ENCODE results near the gene EPS15. TPM values are rescaled to one million over a fixed set of nuclear protein-coding genes. Genes with fewer than 3 reads are reported as not detected.
"Not testable (repeated sequence)": the region's sequence is repeated elsewhere in the genome, so short reads cannot be mapped to it uniquely, and the experiment has no call there.

Gene EPS15
- total RNA-seq, 1 donor from 2014 or later = 120 TPM

DNA sequence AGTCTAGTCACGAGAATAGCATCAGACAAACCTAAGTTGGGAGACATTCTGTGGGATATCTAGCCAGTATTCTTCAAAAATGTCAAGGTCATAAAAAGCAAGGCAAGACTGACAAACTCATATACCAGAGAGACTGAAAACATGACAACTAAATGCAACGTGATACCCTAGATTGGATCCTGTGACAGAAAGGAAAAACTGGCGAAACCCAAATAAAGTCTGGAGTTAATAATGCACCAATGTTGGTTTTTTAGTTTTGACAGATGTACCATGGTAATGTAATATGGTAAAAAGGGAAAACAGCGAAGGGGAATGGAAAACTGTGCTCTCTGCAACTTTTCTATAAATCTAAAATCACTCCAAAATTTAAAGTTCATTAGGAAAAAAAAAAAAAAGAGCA is 64.5 kb downstream of the EPS15 start:
- no peaks in the 10 kb centered on the region for H3K9me3 Mint-ChIP-seq (ENCODE audit: unreplicated experiment)
- H3K4me3 Mint-ChIP-seq (ENCODE audit: unreplicated experiment) = no peak overlapping the region
- no peaks in the 10 kb centered on the region for H3K27me3 Mint-ChIP-seq (ENCODE audit: unreplicated experiment)
- H3K4me1 Mint-ChIP-seq (ENCODE audit: unreplicated experiment) = peaks cover 4% of the 10 kb centered on the region
- no peak for DNase-seq (ENCODE audit: low spot score)
- H3K27ac Mint-ChIP-seq (ENCODE audit: unreplicated experiment) = no peak overlapping the region
- TF ChIP-seq, protein P1, sequence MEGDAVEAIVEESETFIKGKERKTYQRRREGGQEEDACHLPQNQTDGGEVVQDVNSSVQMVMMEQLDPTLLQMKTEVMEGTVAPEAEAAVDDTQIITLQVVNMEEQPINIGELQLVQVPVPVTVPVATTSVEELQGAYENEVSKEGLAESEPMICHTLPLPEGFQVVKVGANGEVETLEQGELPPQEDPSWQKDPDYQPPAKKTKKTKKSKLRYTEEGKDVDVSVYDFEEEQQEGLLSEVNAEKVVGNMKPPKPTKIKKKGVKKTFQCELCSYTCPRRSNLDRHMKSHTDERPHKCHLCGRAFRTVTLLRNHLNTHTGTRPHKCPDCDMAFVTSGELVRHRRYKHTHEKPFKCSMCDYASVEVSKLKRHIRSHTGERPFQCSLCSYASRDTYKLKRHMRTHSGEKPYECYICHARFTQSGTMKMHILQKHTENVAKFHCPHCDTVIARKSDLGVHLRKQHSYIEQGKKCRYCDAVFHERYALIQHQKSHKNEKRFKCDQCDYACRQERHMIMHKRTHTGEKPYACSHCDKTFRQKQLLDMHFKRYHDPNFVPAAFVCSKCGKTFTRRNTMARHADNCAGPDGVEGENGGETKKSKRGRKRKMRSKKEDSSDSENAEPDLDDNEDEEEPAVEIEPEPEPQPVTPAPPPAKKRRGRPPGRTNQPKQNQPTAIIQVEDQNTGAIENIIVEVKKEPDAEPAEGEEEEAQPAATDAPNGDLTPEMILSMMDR (IDR thresholded peaks at IDR 0.05; ENCODE audit: unreplicated experiment) = no peak
- peaks cover 25% of the 10 kb centered on the region for H3K36me3 Mint-ChIP-seq (ENCODE audit: low read depth, unreplicated experiment)

DNA sequence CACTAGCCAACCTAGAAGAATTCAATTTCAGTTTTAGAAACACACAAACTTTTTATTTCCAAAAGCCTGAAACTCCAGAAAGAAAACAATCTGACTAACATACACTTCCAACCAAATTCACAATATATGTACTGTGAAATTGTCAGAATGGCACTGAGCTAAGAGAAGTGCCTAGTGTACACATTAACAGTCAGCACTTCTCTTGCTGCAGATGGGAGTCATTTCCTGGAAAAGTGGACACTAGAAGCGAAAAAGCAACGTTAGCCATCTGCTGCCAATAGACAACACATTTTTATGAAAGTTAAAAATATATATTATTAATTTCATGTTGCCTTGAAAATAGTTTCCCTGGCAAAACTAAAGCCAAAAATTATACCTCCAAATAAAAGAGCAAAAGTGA is 66.1 kb downstream of the EPS15 start:
- Mint-ChIP-seq H3K4me1 (ENCODE audit: unreplicated experiment) (peaks cover 18% of the 10 kb centered on the region), H3K4me3 (ENCODE audit: unreplicated experiment) (no peak overlapping the region), H3K27me3 (ENCODE audit: unreplicated experiment) (no peaks in the 10 kb centered on the region), H3K36me3 (ENCODE audit: low read depth, unreplicated experiment) (peaks cover 26% of the 10 kb centered on the region), H3K9me3 (ENCODE audit: unreplicated experiment) (no peaks in the 10 kb centered on the region), H3K27ac (ENCODE audit: unreplicated experiment) (no peak overlapping the region)
- no peak for DNase-seq (ENCODE audit: low spot score)
- TF ChIP-seq, protein P1 (IDR thresholded peaks at IDR 0.05; ENCODE audit: unreplicated experiment) = no peak

DNA sequence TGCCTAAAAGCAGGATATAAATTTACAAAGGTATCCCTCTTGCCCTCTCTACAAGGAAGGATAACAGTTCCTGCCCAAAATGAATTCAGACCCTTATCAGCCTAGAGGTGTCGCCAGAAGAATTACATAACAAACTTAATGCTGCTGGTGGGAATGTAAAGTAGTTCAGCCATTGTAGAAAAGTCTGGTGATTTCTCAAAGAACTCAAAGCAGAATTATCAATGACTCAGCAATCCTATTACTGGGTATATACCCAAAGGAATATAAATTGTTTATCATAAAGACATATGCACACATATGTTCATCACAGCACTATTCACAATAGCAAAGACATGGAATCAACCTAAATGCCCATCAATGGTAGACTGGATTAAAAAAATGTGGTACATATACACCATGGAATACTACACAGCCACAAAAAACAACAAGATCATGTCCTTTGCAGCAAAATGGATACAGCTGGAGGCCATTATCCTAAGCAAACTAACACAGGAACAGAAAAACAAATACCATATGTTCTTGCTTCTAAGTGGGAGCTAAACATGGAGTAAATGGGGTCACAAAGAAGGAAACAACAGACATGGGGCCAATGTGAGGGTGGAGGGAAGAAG is 70.1 kb downstream of the EPS15 start:
- Mint-ChIP-seq H3K4me1 (ENCODE audit: unreplicated experiment) (peaks cover 29% of the 10 kb centered on the region), H3K27ac (ENCODE audit: unreplicated experiment) (peak overlapping the region; percentile 42), H3K4me3 (ENCODE audit: unreplicated experiment) (peak overlapping the region; percentile 64), H3K36me3 (ENCODE audit: low read depth, unreplicated experiment) (peaks cover 22% of the 10 kb centered on the region)
- not testable (repeated sequence) for H3K9me3 Mint-ChIP-seq (ENCODE audit: unreplicated experiment); H3K27me3 Mint-ChIP-seq (ENCODE audit: unreplicated experiment); DNase-seq (ENCODE audit: low spot score)

DNA sequence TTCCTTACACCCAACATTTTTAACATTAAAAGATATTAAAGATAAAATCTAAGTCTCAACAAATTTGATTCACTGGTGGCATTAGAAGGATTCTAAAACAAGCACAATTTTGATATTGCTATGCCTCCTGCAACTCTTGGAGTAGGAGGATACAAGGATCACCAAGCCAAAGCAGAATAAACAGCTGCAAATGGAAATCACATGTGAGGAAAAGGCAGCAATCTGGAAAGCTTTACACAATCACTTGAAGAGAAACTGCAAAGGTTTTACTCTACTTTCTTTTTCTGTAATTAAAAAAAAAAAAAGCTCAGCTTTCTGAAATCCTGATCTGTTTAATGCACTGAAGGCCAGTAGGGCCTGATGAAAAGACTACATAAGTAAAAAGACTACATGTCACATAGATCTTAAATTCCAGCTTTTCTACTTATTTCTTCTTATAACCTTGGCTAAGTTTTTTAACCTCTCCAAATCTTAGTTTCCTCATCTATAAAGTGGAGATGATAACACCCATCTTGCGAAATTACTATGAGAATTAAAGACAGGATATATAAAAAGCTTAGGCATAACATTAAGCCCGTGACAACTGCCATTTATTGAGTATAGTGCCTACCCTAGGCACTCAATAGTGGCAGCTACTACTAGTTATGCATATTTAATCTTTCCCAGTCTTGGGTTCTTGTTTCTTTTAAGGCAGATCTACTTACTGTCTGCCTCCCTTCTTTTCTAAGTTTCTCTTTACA is 73.5 kb downstream of the EPS15 start:
- TF ChIP-seq, protein P1 (IDR thresholded peaks at IDR 0.05; ENCODE audit: unreplicated experiment) = no peak

DNA sequence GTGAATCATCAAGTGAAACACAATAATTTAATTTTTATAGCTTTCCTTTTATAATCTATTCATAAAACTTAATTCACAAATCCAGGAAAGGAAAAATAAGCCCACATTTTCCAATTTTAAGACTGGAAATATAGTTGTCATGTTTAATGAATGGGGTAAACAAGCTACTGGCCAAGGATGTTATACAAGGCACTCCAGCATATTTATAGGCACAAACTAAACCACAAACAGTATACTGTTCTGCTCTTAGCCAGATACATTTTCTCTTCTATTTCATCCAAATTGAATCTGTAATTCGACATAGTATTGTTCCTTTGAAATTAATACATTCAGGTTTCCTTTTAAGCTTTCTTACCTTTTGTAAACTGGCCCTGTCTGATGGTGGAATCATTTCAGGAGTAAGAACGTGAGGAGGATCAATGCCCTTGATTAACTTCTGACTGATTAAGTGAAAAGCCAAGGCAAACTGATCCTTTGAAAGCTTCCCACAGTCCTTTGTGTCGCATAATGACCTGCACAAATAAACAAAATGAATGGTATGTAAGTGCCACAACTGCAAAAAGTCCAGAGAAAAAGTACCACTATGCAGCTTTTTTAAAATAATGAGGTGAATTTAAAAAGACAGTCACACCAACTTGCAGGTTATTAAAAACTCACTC is 74.4 kb downstream of the EPS15 start:
- Mint-ChIP-seq H3K9me3 (ENCODE audit: unreplicated experiment) (no peaks in the 10 kb centered on the region), H3K4me1 (ENCODE audit: unreplicated experiment) (peaks cover 26% of the 10 kb centered on the region), H3K27ac (ENCODE audit: unreplicated experiment) (no peak overlapping the region), H3K27me3 (ENCODE audit: unreplicated experiment) (no peaks in the 10 kb centered on the region), H3K4me3 (ENCODE audit: unreplicated experiment) (no peak overlapping the region), H3K36me3 (ENCODE audit: low read depth, unreplicated experiment) (peaks cover 25% of the 10 kb centered on the region)
- TF ChIP-seq, protein P1 (IDR thresholded peaks at IDR 0.05; ENCODE audit: unreplicated experiment) = no peak
- DNase-seq (ENCODE audit: low spot score) = no peak

More for the DNA sequence above, 73.5 kb downstream of the EPS15 start:
- no peak overlapping the region for H3K27ac Mint-ChIP-seq (ENCODE audit: unreplicated experiment)
- no peaks in the 10 kb centered on the region for H3K27me3 Mint-ChIP-seq (ENCODE audit: unreplicated experiment)
- H3K4me1 Mint-ChIP-seq (ENCODE audit: unreplicated experiment) = peaks cover 29% of the 10 kb centered on the region
- H3K4me3 Mint-ChIP-seq (ENCODE audit: unreplicated experiment) = no peak overlapping the region
- no peaks in the 10 kb centered on the region for H3K9me3 Mint-ChIP-seq (ENCODE audit: unreplicated experiment)
- H3K36me3 Mint-ChIP-seq (ENCODE audit: low read depth, unreplicated experiment) = peaks cover 27% of the 10 kb centered on the region
- DNase-seq (ENCODE audit: low spot score) = no peak

Measured in endothelial cell (in vitro differentiated cells).